Epithelial cell of alveolus of lung (primary cell): ENCODE results near the gene FAM181B. TPM values are rescaled to one million over a fixed set of nuclear protein-coding genes. Genes with fewer than 3 reads are reported as not detected.

ENCODE experiments used
- total RNA-seq: library from RNA; depleted of rRNA; stranded (reverse); fragments of >200 nt; gene quantifications from 2 replicates; pipeline ENCODE4 v1.2.1, GENCODE V29; 2015

FAM181B gene, protein sequence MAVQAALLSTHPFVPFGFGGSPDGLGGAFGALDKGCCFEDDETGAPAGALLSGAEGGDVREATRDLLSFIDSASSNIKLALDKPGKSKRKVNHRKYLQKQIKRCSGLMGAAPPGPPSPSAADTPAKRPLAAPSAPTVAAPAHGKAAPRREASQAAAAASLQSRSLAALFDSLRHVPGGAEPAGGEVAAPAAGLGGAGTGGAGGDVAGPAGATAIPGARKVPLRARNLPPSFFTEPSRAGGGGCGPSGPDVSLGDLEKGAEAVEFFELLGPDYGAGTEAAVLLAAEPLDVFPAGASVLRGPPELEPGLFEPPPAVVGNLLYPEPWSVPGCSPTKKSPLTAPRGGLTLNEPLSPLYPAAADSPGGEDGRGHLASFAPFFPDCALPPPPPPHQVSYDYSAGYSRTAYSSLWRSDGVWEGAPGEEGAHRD
- total RNA-seq: under 0.01 TPM in 1 of 2 replicates, not detected in the other

DNA sequence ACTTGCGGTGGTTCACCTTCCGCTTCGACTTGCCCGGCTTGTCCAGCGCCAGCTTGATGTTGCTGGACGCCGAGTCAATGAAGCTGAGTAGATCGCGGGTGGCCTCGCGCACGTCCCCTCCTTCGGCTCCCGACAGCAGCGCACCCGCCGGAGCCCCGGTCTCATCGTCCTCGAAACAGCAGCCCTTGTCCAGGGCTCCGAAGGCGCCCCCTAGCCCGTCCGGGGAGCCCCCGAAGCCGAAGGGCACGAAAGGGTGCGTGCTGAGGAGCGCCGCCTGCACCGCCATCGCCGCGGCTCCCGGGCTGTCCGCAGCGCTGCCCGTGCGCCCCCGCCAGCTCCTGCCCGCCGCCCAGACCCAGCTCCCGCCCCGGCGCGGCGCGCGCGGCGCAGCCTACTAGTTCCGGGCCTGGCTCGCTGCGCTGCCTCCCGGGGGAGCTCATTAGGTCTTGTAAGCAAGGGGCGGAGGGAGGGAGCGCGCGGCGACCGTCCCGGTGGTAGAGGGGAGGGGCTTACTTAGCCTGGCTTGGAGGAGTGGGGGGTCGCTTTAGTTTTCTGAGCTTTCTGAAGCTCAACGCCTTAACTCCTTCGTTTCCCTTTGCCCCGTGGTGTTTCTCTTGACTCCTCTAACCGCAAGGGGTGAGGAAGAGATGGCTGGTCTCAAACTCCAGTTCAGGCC lies at the start of gene FAM181B:
Gene FAM181B, minus strand, starts transcription at position 421 of the 676 bp plus-strand sequence. Its CDS starts 135 bp downstream, at position 286.

Other genes starting within 250 kb of the FAM181B start
- gene PRCP, start 166.6 kb upstream of the FAM181B start, total RNA-seq: 58.2 and 81.9 TPM in 2 replicates
- gene DDIAS, start 167.9 kb upstream of the FAM181B start, total RNA-seq: 5.2 and 12.0 TPM in 2 replicates